H1 (cell line): ENCODE measurements around the gene MYLIP. TPM values are rescaled to one million over a fixed set of nuclear protein-coding genes. Genes with fewer than 3 reads are reported as not detected.
A peak's percentile ranks its signal among the peaks of the same experiment; 100 is the strongest.

Experiments
- BACH1 ChIP-seq: IDR thresholded peaks from 2 replicates; pipeline ENCODE4 v1.6.1; 2012; ENCODE audit warnings: low read length, improper control_type of control experiment
- CEBPB ChIP-seq: IDR thresholded peaks from 2 replicates; pipeline ENCODE4 v1.6.1; 2012; ENCODE audit warnings: low read depth, low read length
- CTCF ChIP-seq, 3 experiments: IDR thresholded peaks; 1 replicate in 2 of 3; 2 replicates in 1 of 3; pipeline versions ENCODE4 v1.5.1 to v1.6.1; 2011; ENCODE audit warnings: low read length in 3 of 3, mild to moderate bottlenecking in 3 of 3, inconsistent platforms in 2 of 3, low read depth in 1 of 3, moderate library complexity in 1 of 3; ENCODE audit not compliant: insufficient read depth in 1 of 3; ENCODE audit errors: control extremely low read depth in 1 of 3
- HDAC2 ChIP-seq, 2 experiments: fragments of 300-600 bp in 1 of 2; sonication (generic) in 1 of 2; IDR thresholded peaks; 2 replicates each; pipeline ENCODE4 v1.6.1; 2011 to 2012; ENCODE audit warnings: low read depth in 2 of 2, low read length in 2 of 2, mild to moderate bottlenecking in 2 of 2, moderate library complexity in 2 of 2, borderline replicate concordance in 1 of 2, inconsistent platforms in 1 of 2
- SP4 ChIP-seq: IDR thresholded peaks from 2 replicates; pipeline ENCODE4 v1.6.1; 2012; ENCODE audit warnings: low read length, inconsistent platforms
- YY1 ChIP-seq: IDR thresholded peaks from 2 replicates; pipeline ENCODE4 v1.6.1; 2011; ENCODE audit warnings: low read depth, mild to moderate bottlenecking, low read length
- ZNF274 ChIP-seq: IDR thresholded peaks from 2 replicates; pipeline ENCODE4 v1.7.0; 2012; ENCODE audit warnings: low read length, borderline replicate concordance; ENCODE audit errors: extremely low read depth
- polyA plus RNA-seq, 7 experiments: library from polyadenylated mRNA; depleted of rRNA in 3 of 7; stranded (reverse) in 5 of 7; unstranded in 2 of 7; fragments of >200 nt in 5 of 7; fragments of 200-250 nt in 2 of 7; gene quantifications; 1 replicate in 5 of 7; 2 replicates in 1 of 7; 4 replicates in 1 of 7; pipeline versions ENCODE4 v1.2.1 to v1.2.3, GENCODE V29; 2011 to 2013; ENCODE audit warnings: missing spikeins in 2 of 7, mixed read lengths in 2 of 7
- total RNA-seq: library from RNA; stranded (reverse); fragmentation: NEBNext Ultra II Directional; extraction: Animal tissue kit (Norgen Biotek cat#: 25700); gene quantifications from 2 replicates; pipeline ENCODE4 v1.2.1, GENCODE V29; 2021

MYLIP gene
- total and polyA plus RNA-seq, 2 of the 8 experiments (the other 6 are each of a cell fraction or from before 2014, with no cell fraction given): 21.1 to 26.9 TPM

- peak; percentile 55; the same call in 1 of the 2 replicates for TF ChIP-seq YY1
- TF ChIP-seq ZNF274: no peak
- no peak for TF ChIP-seq CEBPB
- no peak for TF ChIP-seq BACH1
- TF ChIP-seq HDAC2 (IDR thresholded peaks at IDR 0.05; ENCODE audit: borderline replicate concordance in 1 of 2, low read depth in 2 of 2, low read length in 2 of 2): no peak
- no peak for TF ChIP-seq SP4
- peak in 2 of 3 experiments; percentile 67 to 72; a peak in 3 of 4 replicates for TF ChIP-seq CTCF (IDR thresholded peaks at IDR 0.05; ENCODE audit: control extremely low read depth in 1 of 3, insufficient read depth in 1 of 3, low read depth in 1 of 3, low read length in 3 of 3)
Measured at GRCh38 chr6:16168858-16169257, 40.0 kb downstream of the MYLIP start (continued).
